Choroid plexus epithelial cell (primary cell): ENCODE results near the gene C1GALT1C1L.
A peak's percentile ranks its signal among the peaks of the same experiment; 100 is the strongest.
"Not testable (repeated sequence)": the region's sequence is repeated elsewhere in the genome, so short reads cannot be mapped to it uniquely, and the experiment has no call there.

Experiments used
- DNase-seq: peaks from one replicate; pipeline ENCODE4 v3.0.0-alpha.2; 2010; ENCODE audit warnings: low read depth
- H3K4me3 ChIP-seq: 2 replicates; pipeline ENCODE4 v1.5.1; 2011; ENCODE audit warnings: low read depth, mild to moderate bottlenecking, control low read depth, low read length, moderate library complexity
- CTCF ChIP-seq: conservative IDR thresholded peaks from 2 replicates; pipeline ENCODE4 v1.5.1; 2011; ENCODE audit warnings: low read depth, mild to moderate bottlenecking, control low read depth, inconsistent platforms, low read length, moderate library complexity

Gene C1GALT1C1L

GRCh38 chr2:43648994-43649701 is 27.1 kb downstream of the C1GALT1C1L start:
- no peak for TF ChIP-seq CTCF
- no peak overlapping the region for H3K4me3 ChIP-seq
- DNase-seq: peak; percentile 8

GRCh38 chr2:43643680-43644079 is 32.5 kb downstream of the C1GALT1C1L start:
- TF ChIP-seq CTCF: no peak
- DNase-seq: no peak
- no peak overlapping the region for H3K4me3 ChIP-seq

GRCh38 chr2:43642363-43642762 is 33.9 kb downstream of the C1GALT1C1L start:
- DNase-seq: no peak
- no peak overlapping the region for H3K4me3 ChIP-seq
- TF ChIP-seq CTCF: no peak

- peak; percentile 87 for DNase-seq
- no peak for TF ChIP-seq CTCF
- H3K4me3 ChIP-seq: peak within 1 kb of the TSS; percentile 76
Measured at GRCh38 chr2:43637030-43637803, 39.0 kb downstream of the C1GALT1C1L start, which contains the start of gene PLEKHH2. PLEKHH2 (plus strand) TSS chr2:43637260; CDS start chr2:43644674, 7,414 bp downstream.

- TF ChIP-seq CTCF: no peak
- peak overlapping the region; percentile 76 for H3K4me3 ChIP-seq
- no peak for DNase-seq
Measured at GRCh38 chr2:43636621-43637020, 39.6 kb downstream of the C1GALT1C1L start.

DNA sequence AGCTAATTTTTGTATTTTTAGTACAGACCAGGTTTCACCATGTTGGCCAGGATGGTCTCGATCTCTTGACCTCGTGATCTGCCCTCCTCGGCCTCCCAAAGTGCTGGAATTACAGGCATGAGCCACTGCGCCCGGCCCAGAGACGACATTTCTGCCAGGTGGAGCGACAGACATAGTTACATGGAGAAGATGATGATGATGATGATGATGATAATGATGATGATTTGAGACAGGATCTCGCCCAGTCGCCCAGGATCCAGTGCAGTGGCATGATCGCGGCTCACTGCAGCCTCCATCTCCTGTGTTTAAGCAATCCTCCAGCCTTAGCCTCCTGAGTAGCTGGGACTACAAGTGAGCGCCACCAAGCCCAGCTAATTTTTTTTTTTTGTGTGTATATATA is 40.1 kb downstream of the C1GALT1C1L start:
- H3K4me3 ChIP-seq, DNase-seq: not testable (repeated sequence)

- H3K4me3 ChIP-seq: no peak overlapping the region
- peak; percentile 82 for DNase-seq
- no peak for TF ChIP-seq CTCF
Measured at GRCh38 chr2:43634604-43635306, 41.5 kb downstream of the C1GALT1C1L start.
